ENCODE measurements around the gene CSTF2.
"Not testable (repeated sequence)": the region's sequence is repeated elsewhere in the genome, so short reads cannot be mapped to it uniquely, and the experiment has no call there.

DNA sequence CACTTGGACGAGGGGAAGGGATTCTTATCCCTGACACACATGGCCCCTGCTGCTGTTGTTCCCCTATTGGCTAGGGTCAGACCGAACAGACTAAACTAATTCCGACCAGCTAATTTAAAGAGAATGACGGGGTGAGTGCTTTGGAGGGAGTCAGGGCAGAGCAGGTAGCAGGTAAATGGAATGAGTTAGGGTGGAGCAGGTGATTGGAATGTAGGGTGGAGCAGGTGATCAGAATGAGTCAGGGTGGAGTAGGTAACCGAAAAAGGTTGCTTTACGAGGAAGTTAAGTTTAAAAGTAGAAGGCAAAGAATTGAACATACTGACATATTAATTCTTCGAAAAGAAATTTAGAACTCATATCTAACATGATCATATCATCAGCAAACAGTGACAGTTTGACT is 11.9 kb upstream of the CSTF2 start:
- TF ChIP-seq, protein P1, sequence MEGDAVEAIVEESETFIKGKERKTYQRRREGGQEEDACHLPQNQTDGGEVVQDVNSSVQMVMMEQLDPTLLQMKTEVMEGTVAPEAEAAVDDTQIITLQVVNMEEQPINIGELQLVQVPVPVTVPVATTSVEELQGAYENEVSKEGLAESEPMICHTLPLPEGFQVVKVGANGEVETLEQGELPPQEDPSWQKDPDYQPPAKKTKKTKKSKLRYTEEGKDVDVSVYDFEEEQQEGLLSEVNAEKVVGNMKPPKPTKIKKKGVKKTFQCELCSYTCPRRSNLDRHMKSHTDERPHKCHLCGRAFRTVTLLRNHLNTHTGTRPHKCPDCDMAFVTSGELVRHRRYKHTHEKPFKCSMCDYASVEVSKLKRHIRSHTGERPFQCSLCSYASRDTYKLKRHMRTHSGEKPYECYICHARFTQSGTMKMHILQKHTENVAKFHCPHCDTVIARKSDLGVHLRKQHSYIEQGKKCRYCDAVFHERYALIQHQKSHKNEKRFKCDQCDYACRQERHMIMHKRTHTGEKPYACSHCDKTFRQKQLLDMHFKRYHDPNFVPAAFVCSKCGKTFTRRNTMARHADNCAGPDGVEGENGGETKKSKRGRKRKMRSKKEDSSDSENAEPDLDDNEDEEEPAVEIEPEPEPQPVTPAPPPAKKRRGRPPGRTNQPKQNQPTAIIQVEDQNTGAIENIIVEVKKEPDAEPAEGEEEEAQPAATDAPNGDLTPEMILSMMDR (IDR thresholded peaks at IDR 0.05): not testable (repeated sequence)
- TF ChIP-seq, protein P2, sequence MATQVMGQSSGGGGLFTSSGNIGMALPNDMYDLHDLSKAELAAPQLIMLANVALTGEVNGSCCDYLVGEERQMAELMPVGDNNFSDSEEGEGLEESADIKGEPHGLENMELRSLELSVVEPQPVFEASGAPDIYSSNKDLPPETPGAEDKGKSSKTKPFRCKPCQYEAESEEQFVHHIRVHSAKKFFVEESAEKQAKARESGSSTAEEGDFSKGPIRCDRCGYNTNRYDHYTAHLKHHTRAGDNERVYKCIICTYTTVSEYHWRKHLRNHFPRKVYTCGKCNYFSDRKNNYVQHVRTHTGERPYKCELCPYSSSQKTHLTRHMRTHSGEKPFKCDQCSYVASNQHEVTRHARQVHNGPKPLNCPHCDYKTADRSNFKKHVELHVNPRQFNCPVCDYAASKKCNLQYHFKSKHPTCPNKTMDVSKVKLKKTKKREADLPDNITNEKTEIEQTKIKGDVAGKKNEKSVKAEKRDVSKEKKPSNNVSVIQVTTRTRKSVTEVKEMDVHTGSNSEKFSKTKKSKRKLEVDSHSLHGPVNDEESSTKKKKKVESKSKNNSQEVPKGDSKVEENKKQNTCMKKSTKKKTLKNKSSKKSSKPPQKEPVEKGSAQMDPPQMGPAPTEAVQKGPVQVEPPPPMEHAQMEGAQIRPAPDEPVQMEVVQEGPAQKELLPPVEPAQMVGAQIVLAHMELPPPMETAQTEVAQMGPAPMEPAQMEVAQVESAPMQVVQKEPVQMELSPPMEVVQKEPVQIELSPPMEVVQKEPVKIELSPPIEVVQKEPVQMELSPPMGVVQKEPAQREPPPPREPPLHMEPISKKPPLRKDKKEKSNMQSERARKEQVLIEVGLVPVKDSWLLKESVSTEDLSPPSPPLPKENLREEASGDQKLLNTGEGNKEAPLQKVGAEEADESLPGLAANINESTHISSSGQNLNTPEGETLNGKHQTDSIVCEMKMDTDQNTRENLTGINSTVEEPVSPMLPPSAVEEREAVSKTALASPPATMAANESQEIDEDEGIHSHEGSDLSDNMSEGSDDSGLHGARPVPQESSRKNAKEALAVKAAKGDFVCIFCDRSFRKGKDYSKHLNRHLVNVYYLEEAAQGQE (IDR thresholded peaks at IDR 0.05; ENCODE audit: insufficient read depth in 1 of 2, low read depth in 2 of 2, low read length in 1 of 2): not testable (repeated sequence)
- TF ChIP-seq SIN3A (IDR thresholded peaks at IDR 0.05; ENCODE audit: borderline replicate concordance, insufficient read depth, low read depth, low read length): not testable (repeated sequence)
